ENCODE results near the gene CEP20. TPM values are rescaled to one million over a fixed set of nuclear protein-coding genes. Genes with fewer than 3 reads are reported as not detected.

CEP20 gene
- total RNA-seq, 3 donors from 2014 or later = 23.2 to 26.8 (median 26.4) TPM

DNA sequence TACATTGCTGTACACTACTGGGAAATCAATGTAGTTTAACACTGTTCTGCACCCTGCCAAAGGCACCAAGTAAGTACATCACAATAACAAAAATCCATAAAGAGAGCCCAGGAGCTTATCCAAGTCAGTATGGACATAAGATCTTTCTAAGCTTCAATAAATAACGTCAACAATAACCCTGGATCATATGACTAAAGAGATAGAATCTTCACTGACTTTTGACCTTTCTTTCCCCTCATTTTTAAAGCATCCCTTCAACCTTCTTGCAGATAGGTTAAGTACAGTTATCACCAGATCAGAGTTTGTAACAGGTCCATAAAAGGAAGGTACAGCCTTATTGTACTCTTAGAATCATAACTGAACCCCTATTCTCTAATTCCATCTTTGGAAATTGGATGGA is 2.3 kb downstream of the CEP20 start:
- no peak for ATAC-seq
- no peak overlapping the region for H3K4me3 ChIP-seq
- peaks cover 14% of the 10 kb centered on the region for H3K4me1 ChIP-seq (ENCODE audit: low read depth)
- DNase-seq = no peak
- peaks cover 6% of the 10 kb centered on the region for H3K36me3 ChIP-seq (ENCODE audit: low read depth)
- TF ChIP-seq, protein P1, sequence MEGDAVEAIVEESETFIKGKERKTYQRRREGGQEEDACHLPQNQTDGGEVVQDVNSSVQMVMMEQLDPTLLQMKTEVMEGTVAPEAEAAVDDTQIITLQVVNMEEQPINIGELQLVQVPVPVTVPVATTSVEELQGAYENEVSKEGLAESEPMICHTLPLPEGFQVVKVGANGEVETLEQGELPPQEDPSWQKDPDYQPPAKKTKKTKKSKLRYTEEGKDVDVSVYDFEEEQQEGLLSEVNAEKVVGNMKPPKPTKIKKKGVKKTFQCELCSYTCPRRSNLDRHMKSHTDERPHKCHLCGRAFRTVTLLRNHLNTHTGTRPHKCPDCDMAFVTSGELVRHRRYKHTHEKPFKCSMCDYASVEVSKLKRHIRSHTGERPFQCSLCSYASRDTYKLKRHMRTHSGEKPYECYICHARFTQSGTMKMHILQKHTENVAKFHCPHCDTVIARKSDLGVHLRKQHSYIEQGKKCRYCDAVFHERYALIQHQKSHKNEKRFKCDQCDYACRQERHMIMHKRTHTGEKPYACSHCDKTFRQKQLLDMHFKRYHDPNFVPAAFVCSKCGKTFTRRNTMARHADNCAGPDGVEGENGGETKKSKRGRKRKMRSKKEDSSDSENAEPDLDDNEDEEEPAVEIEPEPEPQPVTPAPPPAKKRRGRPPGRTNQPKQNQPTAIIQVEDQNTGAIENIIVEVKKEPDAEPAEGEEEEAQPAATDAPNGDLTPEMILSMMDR (IDR thresholded peaks at IDR 0.05) = no peak
- H3K9me3 ChIP-seq = no peaks in the 10 kb centered on the region
- intact Hi-C loops (cut with DNase I, micrococcal nuclease) = loop anchor here in 1 of 2 donors (10.0 kb wide), 1 partner anchor 139 kb away; no protein-coding TSS in a partner anchor

DNA sequence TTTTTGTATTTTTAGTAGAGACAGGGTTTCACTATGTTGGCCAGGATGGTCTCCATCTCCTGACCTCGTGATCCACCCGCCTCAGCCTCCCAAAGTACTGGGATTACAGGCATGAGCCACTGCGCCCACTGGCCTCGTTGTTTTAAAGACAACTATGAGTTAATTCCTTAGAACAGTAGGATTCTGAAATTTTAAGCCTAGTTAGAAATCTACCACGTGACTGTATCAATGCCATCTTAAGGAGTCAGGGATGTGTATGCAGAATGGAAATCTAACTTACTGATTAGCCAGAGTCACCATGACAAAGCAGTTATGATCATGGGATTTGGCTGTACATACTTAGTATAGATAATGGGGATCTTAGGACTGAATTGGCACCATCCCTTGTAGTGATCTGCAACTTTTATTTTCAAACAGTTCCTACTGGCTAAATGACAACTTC is 2.8 kb downstream of the CEP20 start:
- no peaks in the 10 kb centered on the region for H3K9me3 ChIP-seq
- no peak for ATAC-seq
- intact Hi-C loops (cut with DNase I, micrococcal nuclease) = loop anchor here in 1 of 2 donors (10.0 kb wide), 1 partner anchor 139 kb away; no protein-coding TSS in a partner anchor
- H3K4me1 ChIP-seq (ENCODE audit: low read depth) = peaks cover 14% of the 10 kb centered on the region
- no peak for DNase-seq
- peaks cover 6% of the 10 kb centered on the region for H3K36me3 ChIP-seq (ENCODE audit: low read depth)
- H3K4me3 ChIP-seq = no peak overlapping the region
- TF ChIP-seq, protein P1 (IDR thresholded peaks at IDR 0.05) = no peak

DNA sequence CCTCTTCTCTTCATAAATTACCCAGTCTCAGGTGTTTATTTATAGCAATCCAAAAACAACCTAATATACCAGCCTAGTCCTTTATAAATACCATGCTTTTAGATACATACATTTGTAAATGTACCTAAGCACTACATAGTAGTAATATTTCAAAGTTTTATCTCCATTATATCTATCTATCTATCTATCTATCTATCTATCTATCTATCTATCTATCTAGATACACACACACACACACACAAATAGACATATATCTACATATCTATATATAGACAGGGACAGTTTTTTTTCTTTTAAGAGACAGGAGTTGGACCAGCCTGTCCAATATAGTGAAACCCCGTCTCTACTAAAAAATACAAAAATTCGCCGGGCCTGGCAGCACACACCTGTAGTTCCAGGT is 5.8 kb downstream of the CEP20 start:
- Histone ChIP-seq H3K9me3 (no peaks in the 10 kb centered on the region), H3K4me3 (no peak overlapping the region), H3K36me3 (ENCODE audit: low read depth) (peaks cover 6% of the 10 kb centered on the region), H3K4me1 (ENCODE audit: low read depth) (peaks cover 5% of the 10 kb centered on the region)
- ATAC-seq (no peak), DNase-seq (no peak)
- intact Hi-C loops (cut with DNase I, micrococcal nuclease) = loop anchor here in 1 of 2 donors (10.0 kb wide), 1 partner anchor 142 kb away; no protein-coding TSS in a partner anchor
- TF ChIP-seq, protein P1 (IDR thresholded peaks at IDR 0.05) = no peak

DNA sequence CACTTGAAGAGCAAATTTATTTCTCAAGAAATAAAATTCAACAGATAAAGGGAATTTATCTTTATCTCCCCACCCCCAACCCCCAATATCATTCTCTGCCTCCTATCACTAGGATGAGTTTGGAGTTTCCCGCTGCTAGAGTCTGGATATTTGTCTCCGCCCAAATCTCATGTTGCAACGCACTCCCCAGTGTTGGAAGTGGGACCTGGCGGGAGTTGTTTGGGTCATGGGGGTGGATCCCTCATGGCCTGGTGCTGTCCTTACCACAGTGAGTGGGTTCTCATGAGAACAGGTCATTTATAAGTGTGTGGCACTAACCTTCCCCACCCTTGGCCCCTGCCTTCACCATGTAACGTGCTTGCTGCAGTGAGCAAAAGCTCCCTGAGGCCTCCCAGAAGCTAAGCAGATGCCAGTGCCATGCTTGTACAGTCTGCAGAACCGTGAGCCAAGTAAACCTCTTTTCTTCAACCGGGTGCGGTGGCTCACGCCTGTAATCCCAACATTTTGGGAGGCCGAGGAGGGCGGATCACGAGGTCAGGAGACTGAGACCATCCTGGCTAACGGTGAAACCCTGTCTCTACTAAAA is 6.5 kb downstream of the CEP20 start:
- H3K36me3 ChIP-seq (ENCODE audit: low read depth) = peaks cover 6% of the 10 kb centered on the region
- ATAC-seq (no peak), DNase-seq (no peak)
- H3K9me3 ChIP-seq = no peaks in the 10 kb centered on the region
- intact Hi-C loops (cut with DNase I, micrococcal nuclease) = loop anchor here in 1 of 2 donors (10.0 kb wide), 1 partner anchor 143 kb away; no protein-coding TSS in a partner anchor
- H3K4me1 ChIP-seq (ENCODE audit: low read depth) = no peaks in the 10 kb centered on the region
- no peak overlapping the region for H3K4me3 ChIP-seq
- TF ChIP-seq, protein P1 (IDR thresholded peaks at IDR 0.05) = no peak

DNA sequence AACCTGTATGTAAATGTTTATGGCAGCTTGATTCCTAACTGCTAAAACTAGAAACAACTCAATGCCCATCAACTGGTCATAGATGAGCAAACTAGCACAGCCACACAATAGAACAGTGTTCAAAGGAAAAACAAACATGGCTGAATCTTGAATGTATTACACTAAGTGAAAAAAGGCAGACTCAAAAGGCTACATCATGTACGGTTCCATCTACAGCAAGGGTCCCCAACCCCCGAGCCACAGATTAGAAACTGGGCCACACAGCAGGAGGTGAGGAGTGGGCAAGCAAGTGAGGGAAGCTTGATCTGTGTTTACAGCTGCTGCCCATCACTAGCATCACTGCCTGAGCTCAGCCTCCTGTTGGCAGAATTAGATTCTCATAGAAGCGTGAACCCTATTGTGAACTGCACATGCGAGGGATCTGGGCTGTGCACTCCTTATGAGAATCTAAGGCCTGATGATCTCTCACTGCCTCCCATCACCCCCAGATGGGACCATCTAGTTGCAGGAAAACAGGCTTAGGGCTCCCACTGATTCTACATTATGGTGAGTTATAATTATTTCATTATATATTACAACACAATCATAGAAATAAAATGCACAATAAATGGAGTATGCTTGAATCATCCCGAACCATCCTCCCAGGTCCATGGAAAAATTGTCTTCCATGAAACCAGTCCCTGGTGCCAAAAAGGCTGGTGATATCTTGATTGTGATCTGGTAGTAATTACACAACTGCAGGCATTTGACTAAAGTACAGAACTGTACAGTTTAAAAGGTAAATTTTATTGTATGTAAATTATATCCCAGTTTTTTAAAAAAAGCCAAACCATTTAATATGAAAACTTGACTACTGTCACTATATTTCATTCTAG is 7.7 kb downstream of the CEP20 start:
- Histone ChIP-seq H3K9me3 (no peaks in the 10 kb centered on the region), H3K36me3 (ENCODE audit: low read depth) (peaks cover 6% of the 10 kb centered on the region), H3K4me1 (ENCODE audit: low read depth) (no peaks in the 10 kb centered on the region), H3K4me3 (no peak overlapping the region)
- no peak for DNase-seq
- TF ChIP-seq, protein P1 (IDR thresholded peaks at IDR 0.05) = no peak
- intact Hi-C loops (cut with DNase I, micrococcal nuclease) = loop anchor here in 1 of 2 donors (10.0 kb wide), 1 partner anchor 144 kb away; no protein-coding TSS in a partner anchor
- no peak for ATAC-seq

Data from mucosa of descending colon (tissue), 3 donors.